ENCODE results near the gene GADL1.

GADL1 gene, protein sequence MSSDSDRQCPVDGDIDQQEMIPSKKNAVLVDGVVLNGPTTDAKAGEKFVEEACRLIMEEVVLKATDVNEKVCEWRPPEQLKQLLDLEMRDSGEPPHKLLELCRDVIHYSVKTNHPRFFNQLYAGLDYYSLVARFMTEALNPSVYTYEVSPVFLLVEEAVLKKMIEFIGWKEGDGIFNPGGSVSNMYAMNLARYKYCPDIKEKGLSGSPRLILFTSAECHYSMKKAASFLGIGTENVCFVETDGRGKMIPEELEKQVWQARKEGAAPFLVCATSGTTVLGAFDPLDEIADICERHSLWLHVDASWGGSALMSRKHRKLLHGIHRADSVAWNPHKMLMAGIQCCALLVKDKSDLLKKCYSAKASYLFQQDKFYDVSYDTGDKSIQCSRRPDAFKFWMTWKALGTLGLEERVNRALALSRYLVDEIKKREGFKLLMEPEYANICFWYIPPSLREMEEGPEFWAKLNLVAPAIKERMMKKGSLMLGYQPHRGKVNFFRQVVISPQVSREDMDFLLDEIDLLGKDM

DNA sequence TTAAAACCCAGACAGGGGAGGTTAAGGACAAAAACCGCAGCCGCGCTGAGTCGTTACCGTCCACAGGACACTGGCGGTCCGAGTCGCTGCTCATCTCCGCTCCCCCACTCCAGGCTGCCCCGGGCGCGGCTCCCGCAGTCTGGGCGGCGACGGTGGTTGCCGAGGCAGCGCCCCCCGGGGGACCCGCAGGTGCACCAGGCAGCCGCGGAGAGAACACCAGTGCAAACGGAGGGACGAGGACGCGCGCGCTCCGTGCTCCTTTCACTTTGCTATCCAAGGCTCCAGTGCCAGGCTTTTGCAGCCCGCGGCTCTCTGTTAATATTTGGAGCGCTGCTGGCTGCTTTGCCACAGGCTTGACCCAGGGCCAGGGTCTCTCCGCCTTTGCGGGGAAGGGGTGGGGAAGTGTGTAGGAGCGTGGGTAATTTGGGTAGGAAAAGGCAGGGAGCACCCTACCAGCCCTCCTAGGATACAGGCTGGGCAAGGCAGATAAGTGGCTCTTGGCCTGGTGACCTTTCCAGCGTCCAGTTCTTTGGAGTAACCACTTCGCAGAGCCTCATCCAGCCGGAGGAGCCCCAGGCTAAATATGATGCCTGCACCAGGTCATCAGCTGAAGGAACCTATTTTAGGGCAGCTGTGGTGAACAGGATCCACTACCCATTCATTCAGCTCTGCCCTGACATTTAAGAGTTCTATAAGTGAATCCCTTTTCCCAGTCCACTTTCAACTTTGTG lies at the start of gene GADL1:
Gene GADL1 (minus strand): TSS at position 141 of the 731 bp plus-strand sequence. CDS start 47 bp downstream, at position 94.
- DNase-seq, result peak; percentile 13

DNA sequence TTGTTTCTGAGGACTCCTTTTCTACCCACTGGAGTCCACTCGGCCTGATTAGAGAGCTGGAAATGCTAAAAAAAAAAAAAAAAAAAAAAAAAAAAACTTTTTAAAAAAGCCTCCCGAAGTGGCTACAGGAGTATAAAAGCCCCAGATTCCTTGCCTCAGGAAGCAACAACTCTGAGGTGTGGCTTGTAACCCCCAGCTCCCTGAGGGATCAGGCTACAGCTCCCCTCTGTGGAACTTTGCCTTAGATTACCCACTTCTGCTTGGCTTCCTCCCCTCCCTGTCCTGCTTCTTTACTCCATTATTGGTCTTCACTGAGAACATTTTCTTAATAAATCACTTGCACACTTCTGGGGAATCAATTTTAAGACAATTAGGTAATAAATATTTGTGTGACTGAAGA lies 49.7 kb upstream of the GADL1 start:
- no peak for DNase-seq

DNA sequence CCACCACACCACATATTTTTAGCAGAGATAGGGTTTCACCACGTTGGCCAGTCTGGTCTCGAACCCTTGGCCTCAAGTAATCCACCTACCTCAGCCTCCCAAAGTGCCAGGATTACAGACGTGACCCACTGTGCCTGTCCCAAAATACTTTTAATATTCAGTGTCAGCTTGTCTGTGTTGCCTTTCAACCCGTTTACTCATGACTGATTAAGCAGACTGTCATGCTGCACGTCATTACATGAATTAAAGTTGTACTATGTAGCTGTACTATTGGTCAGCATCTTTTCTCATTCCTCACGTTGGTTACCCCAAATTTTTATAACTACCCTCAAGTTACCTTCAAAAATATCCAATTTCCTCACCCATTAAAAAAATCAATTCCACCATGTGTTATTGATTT lies 48.7 kb upstream of the GADL1 start:
- DNase-seq, result no peak

DNA sequence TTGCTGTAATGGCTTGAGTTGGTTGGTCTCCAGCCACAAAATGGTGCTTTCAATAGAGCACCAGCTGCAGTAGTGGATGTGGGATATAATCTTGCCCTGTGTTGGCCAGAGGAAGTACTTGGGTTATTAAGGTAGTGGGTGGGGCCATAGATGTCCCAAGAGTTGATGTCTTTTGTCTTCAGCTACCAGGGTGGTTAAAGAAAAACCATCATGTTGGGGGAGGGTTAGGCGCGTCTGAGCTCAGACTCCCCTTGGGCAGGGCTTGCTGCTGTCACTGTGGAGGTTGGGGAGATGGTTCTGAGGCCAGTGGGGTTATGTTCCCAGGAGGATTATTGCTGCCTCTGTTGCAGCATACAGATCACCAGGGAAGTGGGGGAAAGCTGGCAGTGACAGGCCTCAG lies 46.9 kb upstream of the GADL1 start:
- DNase-seq, result no peak

DNA sequence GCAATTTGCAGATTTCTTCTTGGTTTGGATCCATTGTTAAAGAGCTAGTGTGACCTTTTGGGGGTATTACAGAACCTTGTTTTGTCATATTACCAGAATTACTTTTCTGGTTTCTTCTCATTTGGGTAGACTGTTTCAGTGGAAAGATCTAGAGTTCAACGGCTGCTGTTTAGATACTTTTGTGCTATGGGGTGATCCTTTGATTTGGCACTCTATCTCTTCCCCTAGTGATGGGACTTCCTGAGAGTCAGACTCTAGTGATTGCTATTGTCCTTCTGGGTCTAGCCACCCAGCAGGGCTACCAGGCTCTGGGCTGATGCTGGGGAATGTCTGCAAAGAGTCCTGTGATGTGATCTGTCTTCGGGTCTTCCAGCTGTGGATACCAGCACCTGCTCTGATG lies 46.3 kb upstream of the GADL1 start:
- no peak for DNase-seq

DNA sequence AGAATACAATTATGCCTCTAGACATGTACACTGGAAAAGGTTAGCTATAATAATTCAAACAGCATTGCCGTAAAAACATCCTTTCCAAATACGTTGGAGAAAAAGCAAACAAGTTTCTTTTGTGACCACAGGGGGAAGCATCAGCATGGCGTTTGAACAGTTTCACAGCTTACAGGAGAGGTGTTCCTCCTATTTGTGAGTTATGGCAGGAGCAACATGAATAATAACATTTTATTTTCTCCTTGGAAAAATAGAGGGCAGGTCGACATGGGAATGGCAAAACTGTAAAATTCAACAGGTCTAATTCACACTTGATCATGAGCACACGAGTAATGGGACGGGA lies 39.7 kb upstream of the GADL1 start:
- DNase-seq, result peak; percentile 45

DNA sequence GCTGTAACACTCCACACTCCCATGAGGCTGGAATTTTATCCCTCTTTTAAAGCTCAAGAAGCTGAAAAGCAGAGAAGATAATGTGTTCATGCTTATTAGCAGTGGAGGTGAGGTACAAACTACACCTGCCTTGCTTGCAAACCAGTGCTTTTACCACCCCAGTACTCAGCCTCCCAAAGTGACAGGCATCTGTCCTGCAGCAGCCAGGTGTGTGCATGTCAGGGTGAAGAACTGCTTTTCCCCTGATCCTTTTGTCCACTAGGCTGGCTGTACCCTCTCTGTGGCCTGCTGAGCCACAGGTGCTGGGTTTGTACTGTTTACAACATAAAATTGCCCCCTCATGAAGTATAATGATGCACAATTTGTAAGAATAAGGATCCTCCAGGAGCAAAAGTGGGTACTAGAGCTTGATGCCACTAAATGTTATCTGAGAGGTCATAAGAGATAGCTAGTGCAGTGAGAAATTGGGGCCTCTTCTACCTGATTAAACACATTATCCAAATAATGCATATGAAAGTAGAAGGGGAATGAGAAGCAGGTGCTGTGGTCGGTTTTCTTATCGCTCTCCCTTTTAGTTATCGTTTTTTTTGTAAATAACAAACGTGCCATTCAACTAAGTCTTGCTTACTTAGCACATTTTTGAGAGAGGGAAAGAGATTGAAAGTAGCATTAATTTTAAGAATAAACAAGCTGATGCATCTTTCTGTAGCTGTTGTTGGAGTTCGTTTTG lies 39.2 kb upstream of the GADL1 start:
- no peak for DNase-seq

DNA sequence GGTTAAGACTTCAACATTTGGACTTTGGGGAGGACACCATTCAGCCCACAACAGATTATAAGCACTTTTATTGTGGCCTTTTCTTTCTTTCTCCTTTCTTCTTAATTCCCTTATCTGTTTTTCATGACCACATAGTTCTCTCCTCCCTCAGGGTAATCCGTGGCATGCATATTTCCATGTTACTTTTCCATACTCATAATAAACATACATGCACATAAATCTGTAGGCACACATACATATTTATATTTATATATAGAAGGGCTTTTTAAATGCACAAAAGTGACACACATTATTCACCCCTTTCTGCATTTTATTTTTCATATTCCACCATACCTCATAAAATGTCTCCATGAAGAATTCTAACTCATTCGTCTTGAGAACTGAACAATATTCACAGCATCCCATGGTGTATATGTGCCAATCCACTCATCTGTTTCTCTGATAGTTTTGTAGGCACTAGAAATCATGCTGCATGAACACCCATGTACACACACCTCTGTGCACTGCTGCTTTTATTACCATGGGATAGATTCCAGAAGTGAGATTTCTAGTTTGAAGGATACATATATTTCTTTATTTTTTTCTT lies 38.1 kb upstream of the GADL1 start:
- DNase-seq, result no peak

DNA sequence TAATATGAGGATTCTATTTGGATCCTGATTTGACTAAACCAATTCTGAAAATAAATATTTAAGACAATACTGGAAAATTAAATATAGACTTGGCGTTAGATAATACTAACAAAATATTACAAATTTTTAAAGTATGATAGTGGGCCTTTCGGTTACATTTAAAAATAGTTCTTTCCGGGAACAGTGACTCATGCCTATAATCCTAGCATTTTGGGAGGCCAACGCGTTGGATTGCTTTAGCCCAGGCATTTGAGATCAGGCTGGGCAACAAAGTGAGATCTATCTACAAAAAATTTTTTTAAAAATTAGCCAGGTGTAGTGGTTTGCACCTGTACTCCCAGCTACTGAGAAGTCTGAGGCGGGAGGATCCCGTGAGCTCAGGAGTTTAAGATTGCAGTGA lies 30.3 kb upstream of the GADL1 start:
- DNase-seq, result peak; percentile 21

DNA sequence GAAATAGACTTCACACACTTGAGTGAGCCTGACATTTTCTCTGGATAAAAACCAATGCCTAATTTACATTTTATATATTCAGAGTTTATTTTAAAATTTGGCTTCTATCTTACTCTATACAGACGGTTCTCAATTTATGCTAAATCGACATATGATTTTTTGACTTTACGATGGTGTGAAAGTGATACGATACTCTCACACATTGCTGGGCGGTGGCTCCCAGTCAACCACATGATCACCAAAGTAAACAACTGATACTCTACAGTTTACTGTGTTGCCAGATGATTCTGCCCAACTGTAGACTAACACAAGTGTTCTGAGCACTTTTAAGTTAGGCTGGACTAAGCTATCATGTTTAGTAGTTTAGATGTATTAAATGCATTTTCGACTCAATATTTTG lies 25.1 kb upstream of the GADL1 start:
- no peak for DNase-seq

DNA sequence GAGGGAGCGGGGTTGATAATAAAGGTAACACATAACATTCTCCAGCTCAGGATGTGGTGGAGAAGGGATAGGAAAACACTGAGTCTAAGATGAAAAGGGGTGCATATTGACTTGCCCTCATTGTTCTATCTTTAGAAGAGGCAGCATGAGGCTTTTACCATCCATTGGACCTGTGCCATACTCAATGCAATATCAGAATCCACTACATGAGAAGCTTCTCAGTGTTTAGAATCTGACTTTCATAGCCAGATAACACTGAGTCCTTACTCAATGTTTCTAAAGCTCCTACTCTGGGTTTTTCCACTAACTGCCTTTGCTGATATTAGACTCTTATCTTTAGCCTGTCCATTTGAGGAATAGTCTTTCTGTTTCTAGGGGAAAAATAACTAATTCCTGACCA lies 24.3 kb upstream of the GADL1 start:
- DNase-seq, result no peak

DNA sequence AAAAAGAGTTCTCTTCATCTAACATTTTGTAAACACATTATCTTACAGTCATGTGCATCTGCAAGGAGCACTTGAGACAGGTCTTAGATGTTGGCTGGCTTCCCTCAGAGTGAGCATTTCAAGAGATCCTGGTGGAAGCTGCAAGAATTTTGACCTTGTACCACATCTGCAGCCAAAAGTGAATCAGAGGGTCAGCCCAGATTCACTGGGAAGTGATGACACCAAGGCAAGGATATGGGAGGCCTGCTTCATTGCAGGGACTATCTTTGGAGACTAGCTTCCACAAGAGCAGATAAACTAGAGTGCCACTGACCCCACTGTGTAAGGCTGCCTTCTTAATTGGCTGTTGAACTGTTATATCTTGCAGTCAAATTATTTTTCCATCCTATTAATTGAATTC lies 21.3 kb upstream of the GADL1 start:
- DNase-seq, result peak; percentile 11

DNA sequence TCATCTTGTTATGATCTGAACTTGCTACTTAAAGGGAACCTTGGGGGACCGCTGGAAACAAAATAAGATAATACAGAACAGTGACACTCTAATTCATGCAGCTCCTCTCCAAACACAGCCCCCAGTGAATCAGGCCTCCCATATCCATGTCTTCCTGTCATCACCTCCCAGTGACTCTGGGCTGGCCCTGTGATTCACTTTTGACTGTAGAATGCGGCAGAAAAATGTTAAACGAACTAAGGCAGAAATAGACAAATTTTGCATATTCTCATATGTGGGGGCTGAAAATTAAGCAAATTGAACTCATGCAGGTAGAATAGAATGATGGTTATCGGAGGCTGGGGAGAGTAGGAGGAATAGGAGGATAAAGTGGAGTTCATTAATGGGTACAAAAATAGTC lies 20.2 kb upstream of the GADL1 start:
- DNase-seq, result peak; percentile 68

DNA sequence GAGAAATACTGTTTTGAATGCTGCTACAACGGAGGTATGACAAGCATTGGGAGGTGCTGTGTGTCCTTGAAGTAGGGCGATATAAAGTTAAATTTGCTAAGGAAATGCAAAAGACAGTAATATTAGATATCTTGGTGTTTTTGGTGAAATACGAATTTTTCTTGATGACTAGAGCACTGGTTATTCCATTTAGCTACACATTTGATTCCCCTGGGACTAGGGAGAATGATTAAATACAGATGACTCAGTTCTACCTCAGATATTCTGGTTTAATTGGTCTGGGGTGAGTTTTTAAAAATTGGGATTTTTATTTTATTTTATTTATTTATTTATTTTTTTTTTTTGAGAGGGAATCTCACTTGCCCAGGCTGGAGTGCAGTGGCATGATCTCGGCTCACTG lies 18.7 kb upstream of the GADL1 start:
- peak; percentile 67 for DNase-seq

DNA sequence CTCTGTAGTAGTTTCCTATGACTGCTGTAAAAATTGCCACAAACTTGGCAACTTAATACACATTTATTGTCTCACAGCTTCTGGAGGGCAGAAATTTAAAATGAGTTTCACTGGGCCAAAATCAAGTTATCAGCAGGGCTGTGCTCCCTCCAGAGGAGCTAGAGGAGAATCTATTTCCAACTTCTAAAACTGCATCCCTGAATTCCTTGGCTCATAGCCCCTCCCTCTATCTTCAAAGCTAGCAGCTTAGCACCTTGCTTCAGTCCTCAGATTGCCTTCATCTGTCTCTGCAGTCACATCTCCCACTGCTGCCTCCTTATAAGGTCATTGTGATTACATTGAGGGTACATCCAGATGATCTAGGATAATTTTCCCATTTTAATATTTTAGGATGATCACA lies 17.8 kb upstream of the GADL1 start:
- no peak for DNase-seq

DNA sequence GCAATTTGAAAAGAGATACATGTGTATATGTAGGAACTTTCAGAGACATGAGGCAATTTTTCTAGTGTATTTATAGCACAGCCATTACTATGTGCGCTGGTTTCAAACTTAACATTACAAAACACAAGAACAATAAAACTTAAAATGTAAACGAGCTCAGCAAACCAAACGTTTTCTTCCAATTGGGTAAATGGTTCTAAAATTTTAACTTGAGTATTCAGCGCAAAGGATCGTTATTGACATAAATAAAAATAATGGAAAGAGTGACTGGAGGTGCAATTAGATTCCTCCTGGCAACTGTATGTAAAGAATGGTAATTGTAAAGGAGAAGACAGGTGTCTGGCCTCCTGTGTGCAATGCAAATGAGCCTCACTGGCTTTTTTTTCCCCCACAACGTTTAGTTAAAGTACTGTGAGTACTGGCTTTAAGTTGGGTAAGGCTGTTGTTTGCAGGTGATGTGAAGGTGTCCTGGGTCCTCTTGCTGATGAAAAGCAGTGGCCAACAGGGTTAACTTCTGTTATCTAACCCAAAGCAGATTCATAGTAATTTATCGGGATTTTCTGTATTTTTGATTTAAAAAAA lies 14.1 kb upstream of the GADL1 start:
- DNase-seq, result no peak

DNA sequence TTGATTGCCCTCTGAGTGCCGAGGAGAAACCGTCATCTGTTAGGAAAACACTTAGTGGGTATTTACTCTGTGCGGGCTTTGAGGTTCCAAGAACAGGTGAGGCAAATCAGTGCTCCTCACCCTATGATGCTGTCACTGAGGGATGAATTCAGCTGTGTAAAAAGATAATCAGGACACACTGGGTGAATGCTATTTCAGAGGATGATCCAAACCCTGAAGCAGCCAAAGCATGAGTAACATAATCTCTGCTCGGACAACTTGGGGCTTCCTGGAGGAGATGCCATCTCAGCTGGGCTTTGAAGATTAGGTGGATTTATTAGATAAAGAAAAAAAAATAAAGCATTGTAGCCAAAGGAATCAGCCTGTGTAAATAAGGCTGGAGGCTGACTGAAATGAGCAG lies 10.5 kb upstream of the GADL1 start:
- DNase-seq, result no peak

DNA sequence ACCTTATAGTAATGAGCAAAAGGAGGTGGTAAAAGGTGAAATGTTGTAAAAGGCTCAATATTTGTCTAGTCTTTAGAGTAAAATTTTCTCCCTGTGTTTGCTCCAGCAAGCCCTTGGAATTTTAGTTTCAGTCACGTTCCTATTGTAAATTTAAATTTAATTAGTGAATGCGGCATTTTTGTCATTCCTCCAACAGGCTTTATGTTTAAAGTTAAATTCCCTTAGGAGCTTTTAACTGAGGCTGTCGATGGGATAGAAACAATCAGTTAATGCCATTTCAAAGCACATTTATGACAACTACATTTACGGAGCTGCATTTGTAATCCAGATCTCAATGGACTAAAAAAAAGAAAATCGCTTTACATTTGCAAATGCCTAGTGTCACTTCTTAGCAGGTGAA lies 868 bp upstream of the GADL1 start:
- no peak for DNase-seq

DNA sequence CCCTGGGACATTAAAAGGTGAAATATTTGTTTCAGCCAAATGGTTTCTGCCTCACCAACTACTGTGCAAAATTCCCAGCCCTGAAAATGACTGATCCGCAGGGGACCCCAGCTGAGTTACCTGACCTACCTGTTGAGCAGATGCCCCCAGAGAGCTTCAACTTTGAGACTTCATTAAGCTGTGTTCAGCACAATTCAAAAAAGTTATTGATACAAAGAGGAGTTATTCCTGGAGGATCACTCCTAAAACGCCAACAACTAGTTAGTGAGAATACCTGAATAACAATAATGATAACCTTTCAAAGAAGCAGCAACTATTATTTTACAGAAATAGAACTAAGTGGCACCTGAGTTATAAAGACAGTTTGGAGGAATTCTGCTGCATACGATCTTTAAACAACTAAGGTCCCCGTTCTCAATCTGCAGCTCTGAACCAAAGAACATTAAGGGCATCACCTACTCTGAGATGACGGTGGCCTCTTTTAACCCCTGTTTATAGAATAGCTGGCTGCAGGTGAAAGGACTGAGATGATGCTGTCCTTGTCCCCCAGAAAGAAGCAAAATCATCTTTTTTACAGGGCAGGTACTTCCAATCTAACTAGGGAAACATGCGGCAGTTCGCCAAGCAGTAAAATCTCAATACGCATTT lies 659 bp downstream of the GADL1 start:
- DNase-seq, result no peak

DNA sequence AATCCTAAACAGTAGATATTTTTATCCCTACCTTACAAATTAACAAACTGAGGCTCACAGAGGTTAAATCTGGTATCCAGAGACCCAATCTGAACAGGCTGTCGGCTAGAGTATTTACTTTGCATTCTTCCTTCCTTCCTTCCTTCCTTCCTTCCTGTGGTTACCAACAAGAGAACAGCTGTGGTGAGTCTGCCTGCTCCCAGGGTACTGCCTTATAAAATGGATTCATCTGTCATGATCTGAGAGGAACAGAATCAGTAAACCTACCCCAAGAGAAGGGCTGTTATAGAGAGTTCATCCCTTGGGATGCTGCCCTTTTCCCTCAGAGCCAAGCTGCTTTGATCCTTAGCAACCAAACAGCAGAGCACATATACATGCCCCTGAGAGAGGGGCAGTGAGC lies 3.6 kb downstream of the GADL1 start:
- DNase-seq, result no peak

DNA sequence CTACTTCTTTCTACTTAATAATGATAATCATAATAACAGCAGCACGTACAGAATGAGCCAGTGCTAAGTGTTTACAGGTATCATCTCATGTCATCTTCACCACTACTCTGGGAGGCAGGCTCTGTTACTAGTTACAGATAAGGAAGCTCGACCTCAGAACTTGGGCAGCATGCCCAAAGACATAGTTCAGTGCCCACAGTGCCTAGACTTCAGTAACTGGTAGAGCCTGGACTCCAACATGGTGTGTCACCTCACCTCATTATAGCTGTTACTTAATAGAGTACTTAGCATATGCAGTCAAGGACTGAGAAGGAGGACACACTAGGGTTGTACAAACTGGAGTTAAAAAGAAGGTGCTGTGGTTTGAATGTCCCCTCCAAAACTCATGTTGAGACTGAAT lies 7.6 kb downstream of the GADL1 start:
- no peak for DNase-seq

DNA sequence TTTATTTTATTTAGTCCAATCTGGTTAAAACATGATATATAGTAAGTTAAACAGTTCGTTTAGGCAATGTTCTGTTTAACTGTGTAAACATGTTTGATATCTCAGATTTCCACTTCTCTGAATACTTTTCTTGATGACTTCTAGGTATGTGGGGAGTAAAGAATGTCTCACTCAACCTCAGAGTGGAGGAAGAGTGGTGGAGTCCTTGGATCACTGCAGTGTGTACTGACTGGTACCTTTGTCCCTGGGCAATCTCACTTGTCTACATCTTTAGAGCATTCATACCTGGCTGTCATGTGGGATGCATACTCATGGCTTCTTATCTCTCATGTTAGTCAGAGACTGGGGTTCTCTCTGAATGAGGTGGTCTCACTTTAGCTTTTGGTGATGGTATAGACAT lies 15.6 kb downstream of the GADL1 start:
- DNase-seq, result no peak

Data from fibroblast of skin of right quadriceps (primary cell).